DOHH2 (cell line): ENCODE measurements around the gene ASB15.

ENCODE experiments used
- EZH2phosphoT487 ChIP-seq: fragments of 200-600 bp; sonication (generic); IDR thresholded peaks from 2 replicates; pipeline ENCODE4 v1.6.1; 2017; ENCODE audit warnings: borderline replicate concordance, mild to moderate bottlenecking, antibody characterized with exemption, low read length, moderate library complexity, mixed read lengths
- TF ChIP-seq, protein P1 (sequence below): fragments of 200-600 bp; sonication (generic); IDR thresholded peaks from one replicate; pipeline ENCODE4 v1.5.1; 2014; ENCODE audit warnings: antibody characterized with exemption, mild to moderate bottlenecking, low read depth, low read length; ENCODE audit not compliant: poor library complexity, severe bottlenecking

DNA sequence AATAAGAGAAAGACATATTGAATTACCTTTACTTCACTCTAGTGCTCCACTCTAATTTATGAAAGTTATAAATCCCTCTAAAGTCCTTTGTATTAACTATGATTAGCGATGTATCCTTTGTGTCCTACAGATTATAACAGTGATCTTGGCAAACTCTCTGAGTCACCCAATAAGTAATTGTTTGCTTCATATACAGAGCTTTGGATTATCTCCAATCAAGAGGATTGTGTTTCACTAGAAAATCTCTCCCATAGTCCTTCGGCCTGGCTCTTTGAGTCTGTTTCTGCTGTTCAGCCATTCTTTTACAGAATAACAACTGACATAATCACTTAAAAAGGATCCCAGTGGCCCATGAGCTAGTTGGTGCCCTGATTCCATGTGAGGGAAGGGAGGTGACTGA lies 63.5 kb downstream of the ASB15 start:
- TF ChIP-seq, protein P1, sequence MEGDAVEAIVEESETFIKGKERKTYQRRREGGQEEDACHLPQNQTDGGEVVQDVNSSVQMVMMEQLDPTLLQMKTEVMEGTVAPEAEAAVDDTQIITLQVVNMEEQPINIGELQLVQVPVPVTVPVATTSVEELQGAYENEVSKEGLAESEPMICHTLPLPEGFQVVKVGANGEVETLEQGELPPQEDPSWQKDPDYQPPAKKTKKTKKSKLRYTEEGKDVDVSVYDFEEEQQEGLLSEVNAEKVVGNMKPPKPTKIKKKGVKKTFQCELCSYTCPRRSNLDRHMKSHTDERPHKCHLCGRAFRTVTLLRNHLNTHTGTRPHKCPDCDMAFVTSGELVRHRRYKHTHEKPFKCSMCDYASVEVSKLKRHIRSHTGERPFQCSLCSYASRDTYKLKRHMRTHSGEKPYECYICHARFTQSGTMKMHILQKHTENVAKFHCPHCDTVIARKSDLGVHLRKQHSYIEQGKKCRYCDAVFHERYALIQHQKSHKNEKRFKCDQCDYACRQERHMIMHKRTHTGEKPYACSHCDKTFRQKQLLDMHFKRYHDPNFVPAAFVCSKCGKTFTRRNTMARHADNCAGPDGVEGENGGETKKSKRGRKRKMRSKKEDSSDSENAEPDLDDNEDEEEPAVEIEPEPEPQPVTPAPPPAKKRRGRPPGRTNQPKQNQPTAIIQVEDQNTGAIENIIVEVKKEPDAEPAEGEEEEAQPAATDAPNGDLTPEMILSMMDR = no peak
- no peak for TF ChIP-seq EZH2phosphoT487
